Mesodermal cell (in vitro differentiated cells): Measurements from ENCODE around the gene TMEM54.
"Not testable (repeated sequence)": the region's sequence is repeated elsewhere in the genome, so short reads cannot be mapped to it uniquely, and the experiment has no call there.

Source experiments
- H3K27ac ChIP-seq: 2 replicates; pipeline ENCODE4 v1.7.0; 2013; ENCODE audit warnings: mild to moderate bottlenecking, low read depth, low read length, moderate library complexity; ENCODE audit not compliant: severe bottlenecking
- H3K36me3 ChIP-seq: 2 replicates; pipeline ENCODE4 v1.7.1; 2013; ENCODE audit warnings: mild to moderate bottlenecking, low read length, moderate library complexity; ENCODE audit not compliant: control insufficient read depth, insufficient read depth
- H3K4me1 ChIP-seq: one replicate; pipeline ENCODE4 v1.7.1; 2013; ENCODE audit warnings: mild to moderate bottlenecking, low read length; ENCODE audit not compliant: insufficient read depth, control insufficient read depth, poor library complexity, severe bottlenecking
- H3K4me3 ChIP-seq: 2 replicates; pipeline ENCODE4 v1.7.0; 2013; ENCODE audit warnings: low read length, control low read depth, mild to moderate bottlenecking; ENCODE audit not compliant: insufficient read depth, poor library complexity, severe bottlenecking; ENCODE audit errors: extremely low read depth
- H3K9me3 ChIP-seq: 2 replicates; pipeline ENCODE4 v1.7.1; 2013; ENCODE audit warnings: mild to moderate bottlenecking, low read length, moderate library complexity; ENCODE audit not compliant: control insufficient read depth
- WGBS, 2 experiments: methylation state at CpG; one replicate each; pipeline ENCODE4 v1.1.5; 2013; ENCODE audit warnings: missing lambda C conversion rate in 2 of 2; ENCODE audit not compliant: insufficient coverage in 2 of 2; 5-methylcytosine and 5-hydroxymethylcytosine counted together

The TMEM54 gene

DNA sequence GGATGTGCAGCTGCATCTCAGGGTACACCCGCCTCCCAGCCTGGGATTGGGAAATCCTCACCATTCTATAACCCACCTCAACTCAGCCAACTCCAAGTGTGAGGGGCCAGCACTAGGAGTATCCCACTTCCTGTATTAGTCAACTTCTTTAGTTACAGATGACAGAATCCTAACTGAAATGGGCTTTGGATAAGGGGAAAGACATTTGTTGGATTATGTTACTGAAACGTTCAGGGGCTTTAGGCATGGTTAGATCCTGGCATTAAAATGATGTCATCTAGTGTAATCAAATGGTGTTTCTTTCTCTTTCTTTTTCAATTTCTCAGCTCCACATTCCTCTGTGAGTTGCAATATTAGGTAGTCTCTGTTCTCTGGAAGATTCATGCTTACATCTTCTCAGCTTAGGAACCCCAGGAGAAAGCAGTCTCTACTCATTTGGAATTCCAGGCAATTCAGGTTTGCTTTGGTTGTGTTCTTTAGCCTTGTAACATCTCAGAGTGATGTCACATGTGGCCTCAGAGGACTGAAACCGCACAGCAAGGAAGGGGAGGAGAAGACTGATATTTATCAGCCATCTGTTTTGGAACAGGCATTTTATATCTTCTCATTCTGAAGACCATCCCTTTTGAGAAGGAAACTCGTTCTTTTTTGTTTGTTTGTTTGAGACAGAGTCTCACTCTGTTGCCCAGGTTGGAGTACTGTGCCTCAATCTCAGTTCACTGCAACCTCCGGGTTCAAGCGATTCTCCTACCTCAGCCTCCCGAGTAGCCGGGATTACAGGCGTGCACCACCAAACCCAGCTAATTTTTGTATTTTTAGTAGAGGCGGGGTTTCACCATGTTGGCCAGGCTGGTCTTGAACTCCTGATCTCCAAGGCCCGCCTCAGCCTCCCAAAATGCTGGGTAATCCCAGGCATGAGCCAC, 18.9 kb upstream of the TMEM54 start:
- H3K36me3 ChIP-seq, result no peaks in the 10 kb centered on the region
- peak overlapping the region; percentile 45 for H3K27ac ChIP-seq
- WGBS, 2 experiments, result 91 to 98% methylated on average over 7 to 9 of the region's 11 CpGs
- no peak overlapping the region for H3K4me3 ChIP-seq
- H3K9me3 ChIP-seq, result no peaks in the 10 kb centered on the region
- H3K4me1 ChIP-seq, result peaks cover 6% of the 10 kb centered on the region

DNA sequence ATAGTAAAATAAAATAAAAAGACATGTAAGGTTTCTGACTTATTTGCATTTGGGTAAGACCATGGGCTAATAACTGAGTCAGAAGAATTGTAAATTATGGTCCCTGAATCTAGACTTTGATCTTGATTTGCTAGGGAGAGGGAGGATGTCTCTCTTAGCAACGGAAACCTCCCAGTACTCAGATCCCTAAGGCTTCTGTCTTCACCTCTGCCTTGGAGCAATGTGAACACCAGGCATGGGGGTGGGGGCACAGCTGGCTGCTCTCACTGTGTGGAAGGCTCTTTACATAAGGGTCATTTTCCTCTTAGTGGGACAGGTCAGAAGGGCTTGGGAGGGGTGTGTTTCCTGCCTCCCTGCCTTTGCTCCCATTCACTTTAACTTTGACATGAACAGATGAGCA, 17.0 kb upstream of the TMEM54 start:
- WGBS, 2 experiments, result no CpG with 5 or more reads among the region's 1 CpG
- no peaks in the 10 kb centered on the region for H3K4me1 ChIP-seq
- no peaks in the 10 kb centered on the region for H3K36me3 ChIP-seq
- H3K4me3 ChIP-seq, result no peak overlapping the region
- no peak overlapping the region for H3K27ac ChIP-seq
- H3K9me3 ChIP-seq, result peaks cover 4% of the 10 kb centered on the region

DNA sequence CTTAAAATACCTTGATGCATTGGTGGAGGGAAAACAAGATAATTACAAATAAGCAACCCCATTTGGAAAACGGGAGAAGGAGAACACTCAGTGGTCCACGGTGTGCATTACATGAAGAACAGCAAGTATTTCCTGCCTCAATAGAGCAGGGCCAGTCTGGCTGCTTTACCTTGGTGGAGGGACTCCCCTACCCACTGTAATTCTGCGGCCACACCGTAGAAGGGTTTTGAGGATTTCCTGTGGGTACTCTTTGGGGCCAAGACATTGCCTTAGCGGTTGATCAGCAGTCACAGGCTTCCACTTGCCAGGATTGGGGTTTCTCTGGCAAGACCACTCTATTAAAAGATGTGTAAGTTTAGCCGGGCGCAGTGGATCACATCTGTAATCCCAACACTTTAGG, 16.3 kb upstream of the TMEM54 start:
- H3K9me3 ChIP-seq, result peaks cover 4% of the 10 kb centered on the region
- 80 to 82% methylated on average over 4 to 7 of the region's 7 CpGs for WGBS, 2 experiments
- H3K4me3 ChIP-seq, result no peak overlapping the region
- H3K27ac ChIP-seq, result no peak overlapping the region
- H3K36me3 ChIP-seq, result no peaks in the 10 kb centered on the region
- H3K4me1 ChIP-seq, result no peaks in the 10 kb centered on the region

DNA sequence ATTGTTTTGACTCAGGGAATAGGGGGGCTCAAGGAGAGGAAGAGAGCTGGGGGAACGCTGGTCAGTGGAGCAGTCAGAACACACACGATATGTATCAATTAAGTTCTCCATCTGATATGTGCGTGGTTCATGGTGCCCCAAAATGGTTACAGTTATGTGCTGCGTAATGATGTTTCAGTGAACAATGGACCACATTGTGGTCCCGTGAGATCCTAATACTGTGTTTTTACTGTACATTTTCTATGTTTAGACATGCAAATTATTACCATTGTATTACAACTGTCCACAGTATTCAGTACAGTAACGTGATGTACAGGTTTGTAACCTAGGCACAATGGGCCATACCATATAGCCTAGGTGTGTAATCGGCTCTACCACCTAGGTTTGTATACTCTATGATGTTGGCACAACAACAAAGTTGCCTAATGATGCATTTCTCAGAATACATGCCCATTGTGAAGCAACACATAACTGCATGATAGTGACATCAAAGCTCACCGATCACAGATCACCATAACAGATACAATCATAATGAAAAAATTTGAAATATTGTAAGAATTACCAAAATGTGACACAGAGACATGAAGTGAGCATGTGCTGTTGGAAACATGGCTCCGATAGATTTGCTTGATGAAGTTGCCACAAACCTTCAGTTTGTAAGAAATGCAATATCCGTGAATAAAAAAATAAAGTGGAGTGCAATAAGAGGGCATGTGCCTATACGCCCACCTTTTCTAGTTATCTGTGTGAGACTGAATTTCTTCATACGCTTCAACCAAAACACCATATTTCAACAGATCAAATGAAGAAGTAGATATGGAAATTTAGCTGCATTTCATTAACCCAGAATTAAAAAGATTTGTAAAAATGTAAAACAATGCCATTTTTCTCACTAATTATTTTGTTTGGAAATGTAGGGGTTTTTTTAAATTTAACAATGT, 14.8 kb upstream of the TMEM54 start:
- no peaks in the 10 kb centered on the region for H3K4me1 ChIP-seq
- WGBS, 2 experiments, result 95% methylated on average over 8 of the region's 12 CpGs

DNA sequence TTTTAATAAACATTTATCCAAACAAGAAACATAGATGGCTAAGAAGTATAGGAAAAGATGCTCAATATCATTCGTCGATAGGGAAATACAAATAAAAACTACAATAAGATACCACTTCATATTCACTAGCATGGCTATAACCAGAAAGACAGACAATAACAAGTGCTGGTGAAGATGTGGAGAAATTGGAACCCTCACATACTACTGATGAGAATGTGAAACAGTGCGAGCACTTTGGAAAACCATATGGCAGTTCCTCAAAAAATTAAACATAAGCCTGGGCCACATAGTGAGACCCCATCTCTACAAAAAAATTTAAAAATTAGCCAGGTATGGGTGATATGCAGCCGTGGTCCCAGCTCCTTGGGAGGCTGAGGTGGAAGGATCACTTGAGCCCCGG, 9.1 kb upstream of the TMEM54 start:
- H3K9me3 ChIP-seq, result peaks cover 4% of the 10 kb centered on the region
- WGBS, 2 experiments, result 95 to 100% methylated on average over 1 to 3 of the region's 5 CpGs
- H3K27ac ChIP-seq, result no peak overlapping the region
- peaks cover 4% of the 10 kb centered on the region for H3K4me1 ChIP-seq
- no peak overlapping the region for H3K4me3 ChIP-seq
- no peaks in the 10 kb centered on the region for H3K36me3 ChIP-seq

More for the DNA sequence above, 14.8 kb upstream of the TMEM54 start:
- no peak overlapping the region for H3K4me3 ChIP-seq
- peaks cover 4% of the 10 kb centered on the region for H3K9me3 ChIP-seq
- H3K27ac ChIP-seq, result no peak overlapping the region
- no peaks in the 10 kb centered on the region for H3K36me3 ChIP-seq

DNA sequence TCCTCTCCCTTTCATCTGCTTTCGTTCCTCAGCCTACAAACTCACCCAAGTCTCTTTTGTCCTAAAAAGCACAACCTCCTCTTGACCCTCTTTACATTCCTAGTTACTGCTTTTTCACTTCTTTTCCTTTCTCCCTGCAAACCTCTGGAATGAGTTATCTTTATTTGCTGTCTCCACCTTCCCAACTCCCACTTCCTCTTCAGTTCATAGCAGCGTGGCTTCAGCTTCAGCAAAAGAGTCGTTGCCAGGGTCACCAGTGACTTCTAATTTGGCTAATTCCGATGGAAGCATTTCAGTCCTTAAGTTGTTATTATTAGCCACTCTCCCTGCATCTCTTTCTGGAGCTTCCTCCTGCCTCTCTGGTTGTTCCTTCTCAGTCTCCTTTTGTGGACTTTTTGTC, 6.2 kb upstream of the TMEM54 start:
- Histone ChIP-seq H3K27ac (no peak overlapping the region), H3K36me3 (no peaks in the 10 kb centered on the region), H3K4me3 (no peak overlapping the region), H3K4me1 (peaks cover 4% of the 10 kb centered on the region), H3K9me3 (no peaks in the 10 kb centered on the region)
- WGBS, 2 experiments, result 44 to 60% methylated on average over 3 to 4 of the region's 4 CpGs

DNA sequence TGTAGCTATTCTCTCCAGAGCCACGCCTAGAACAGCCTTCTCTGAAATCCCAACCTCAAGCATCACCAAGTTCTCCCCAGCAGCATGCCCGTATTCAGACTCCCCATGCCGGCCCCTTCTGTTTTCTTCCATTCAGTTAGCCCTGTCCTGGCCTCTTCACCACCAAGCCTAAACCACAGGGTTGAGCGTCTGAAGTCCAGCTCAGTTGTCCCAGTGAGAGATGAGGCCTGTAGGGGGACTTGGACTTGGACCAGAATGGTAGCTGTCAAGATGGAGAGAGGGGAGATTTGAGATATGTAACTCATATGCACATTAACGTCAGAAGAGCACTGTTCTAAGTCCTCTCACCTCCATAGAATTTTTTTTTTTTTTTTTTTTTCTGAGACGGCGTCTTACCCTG, 5.5 kb upstream of the TMEM54 start:
- WGBS, 2 experiments, result 97 to 100% methylated on average over 3 to 4 of the region's 7 CpGs
- H3K9me3 ChIP-seq, result no peaks in the 10 kb centered on the region
- no peak overlapping the region for H3K4me3 ChIP-seq
- H3K27ac ChIP-seq, result no peak overlapping the region
- H3K4me1 ChIP-seq, result peaks cover 4% of the 10 kb centered on the region
- H3K36me3 ChIP-seq, result no peaks in the 10 kb centered on the region

DNA sequence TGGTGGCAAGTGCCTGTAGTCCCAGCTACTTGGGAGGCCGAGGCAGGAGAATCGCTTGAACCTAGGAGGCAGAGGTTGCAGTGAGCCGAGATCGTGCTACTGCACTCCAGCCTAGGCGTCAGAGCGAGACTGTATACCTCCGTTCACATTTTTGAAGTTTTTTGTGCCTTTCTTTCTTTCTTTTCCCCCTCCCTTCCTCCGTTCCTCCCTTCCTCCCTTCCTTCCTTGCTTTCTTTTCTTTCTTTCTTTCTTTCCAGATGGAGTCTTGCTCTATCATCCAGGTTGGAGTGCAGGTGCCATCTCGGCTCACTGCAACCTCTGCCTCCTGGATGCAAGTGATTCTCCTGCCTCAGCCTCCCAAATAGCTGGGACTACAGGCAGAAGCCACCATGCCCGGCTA, 4.4 kb upstream of the TMEM54 start:
- WGBS, 2 experiments, result 82% methylated on average over 10 of the region's 10 CpGs
- H3K4me3 ChIP-seq, H3K4me1 ChIP-seq, H3K9me3 ChIP-seq, H3K27ac ChIP-seq, H3K36me3 ChIP-seq: not testable (repeated sequence)

DNA sequence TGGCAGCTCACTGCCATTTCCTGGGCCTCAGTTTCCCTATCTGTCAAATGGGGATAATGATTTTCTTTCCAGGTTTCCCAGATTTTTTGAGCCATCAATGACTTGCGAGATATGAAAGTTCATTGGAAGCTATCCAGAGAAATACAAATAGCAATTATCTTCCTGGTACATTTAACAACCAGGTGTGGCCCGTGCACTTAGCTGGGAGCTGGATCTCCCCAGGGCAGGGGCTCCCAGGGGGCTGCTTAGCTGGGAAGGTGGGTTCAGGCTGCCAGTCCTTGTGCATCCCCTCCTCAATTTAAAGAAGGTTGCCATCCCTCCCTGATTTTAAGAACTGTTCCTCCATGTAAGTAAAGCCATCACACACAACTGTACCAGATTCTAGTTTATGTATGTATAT, 3.6 kb upstream of the TMEM54 start:
- WGBS, 2 experiments, result 100% methylated on average over 1 of the region's 2 CpGs; no CpG with 5 or more reads in 1 of the 2 experiments
- Histone ChIP-seq H3K4me3 (no peak overlapping the region), H3K27ac (no peak overlapping the region), H3K4me1 (peaks cover 4% of the 10 kb centered on the region), H3K9me3 (no peaks in the 10 kb centered on the region), H3K36me3 (no peaks in the 10 kb centered on the region)

DNA sequence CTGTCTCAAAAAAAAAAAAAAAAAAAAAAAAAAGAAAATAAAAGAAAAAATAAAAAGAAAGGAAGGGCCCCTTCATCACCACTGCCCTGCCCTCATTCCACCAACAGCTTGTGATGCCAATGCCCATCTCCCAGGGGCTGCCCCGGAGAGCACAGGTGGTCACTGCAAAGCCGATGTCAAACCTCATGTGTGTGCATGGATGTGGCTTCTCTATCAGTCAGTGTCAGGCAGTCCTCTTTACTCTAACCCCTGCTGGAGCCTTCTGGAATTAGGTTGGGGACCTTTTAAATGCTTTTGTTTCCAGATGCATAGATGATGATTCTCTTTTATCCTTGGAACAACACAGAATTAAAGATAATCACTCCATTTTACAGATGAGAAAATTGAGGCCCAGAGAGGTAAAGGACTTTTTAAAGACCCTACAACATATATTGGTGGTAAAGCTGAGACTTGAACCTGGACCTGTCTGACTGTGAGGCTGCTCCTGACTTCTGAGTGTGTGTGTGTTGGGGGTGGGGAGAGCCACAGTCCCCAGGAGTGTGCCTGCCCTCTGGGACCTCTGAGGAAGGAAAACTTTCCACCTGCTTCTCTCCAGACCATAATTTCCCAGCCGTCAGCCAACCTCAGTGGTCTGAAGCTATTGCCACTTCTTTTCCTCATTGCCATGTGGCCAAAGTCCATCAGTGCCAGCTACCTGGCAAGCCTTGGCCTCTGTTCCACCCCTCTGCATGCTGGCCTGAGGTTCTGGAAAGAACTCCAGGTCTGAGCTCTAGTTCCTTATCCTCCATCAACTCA, 3.0 kb upstream of the TMEM54 start:
- WGBS, 2 experiments, result 75 to 100% methylated on average over 1 of the region's 3 CpGs
- Histone ChIP-seq H3K9me3 (no peaks in the 10 kb centered on the region), H3K4me1 (peaks cover 4% of the 10 kb centered on the region), H3K4me3 (no peak overlapping the region), H3K27ac (no peak overlapping the region), H3K36me3 (no peaks in the 10 kb centered on the region)
